HCT116 (cell line): ENCODE data around the gene MYBPC1. TPM values are rescaled to one million over a fixed set of nuclear protein-coding genes. Genes with fewer than 3 reads are reported as not detected.

ENCODE experiments used
- ATAC-seq: fragments of 200-7000 bp; cut with Tn5 transposase; 2 replicates; pipeline ENCODE4 v1.9.1; 2020; ENCODE audit warnings: mild to moderate bottlenecking, moderate library complexity
- BruUV-seq: library from RNA; stranded (reverse); fragments of 400-500 nt; replicated peaks from 2 replicates; lab custom pipeline; 2021; lab: Mats Ljungman, UMichigan
- CTCF ChIA-PET: fragments of 300-600 bp; sonication (Branson Sonifier 250); formaldehyde crosslinking; loops from one replicate; lab custom pipeline; 2021; ENCODE audit warnings: antibody characterized with exemption; lab: Charles Lee
- POLR2A ChIA-PET: fragments of 300-600, 350-600 bp; sonication (Branson Sonifier 250); formaldehyde crosslinking; loops from one replicate; lab custom pipeline; 2021; ENCODE audit warnings: antibody characterized with exemption; lab: Charles Lee
- RAD21 ChIA-PET, 2 experiments: fragments of 300-600 bp; sonication (Branson Sonifier 250); formaldehyde crosslinking; loops; one replicate each; lab custom pipeline; 2023; ENCODE audit warnings: low total read pairs in 2 of 2; ENCODE audit not compliant: uncharacterized antibody in 2 of 2, unreplicated experiment in 2 of 2, low non-redundant PET in 1 of 2; lab: Charles Lee
- DNase-seq: peaks from one replicate; pipeline ENCODE4 v3.0.0-alpha.2; 2010; ENCODE audit warnings: low read depth, low spot score
- H2AFZ ChIP-seq: fragments of 200-600 bp; shearing (Covaris generic), sonication (generic); 2 replicates; pipeline ENCODE4 v1.6.1; 2017; ENCODE audit warnings: low read depth, mixed run types, mixed read lengths, antibody characterized with exemption, low read length; ENCODE audit not compliant: poor library complexity, severe bottlenecking
- H3K27ac ChIP-seq: 2 replicates; pipeline ENCODE4 v1.5.1; 2012; ENCODE audit warnings: low read depth, low read length
- H3K27me3 ChIP-seq: fragments of 200-600 bp; sonication (generic); 2 replicates; pipeline ENCODE4 v1.6.1; 2016; ENCODE audit warnings: mixed run types, low read length, mixed read lengths; ENCODE audit not compliant: insufficient read depth
- H3K36me3 ChIP-seq, 2 experiments: fragments of 200-500 bp in 1 of 2; fragments of 200-600 bp in 1 of 2; sonication (Bioruptor generic) in 1 of 2; sonication (generic) in 1 of 2; 2 replicates each; pipeline versions ENCODE4 v1.5.1 to v1.6.1; 2014 to 2016; ENCODE audit warnings: low read length in 2 of 2, inconsistent platforms in 1 of 2, mixed read lengths in 1 of 2, mixed run types in 1 of 2; ENCODE audit not compliant: insufficient read depth in 2 of 2, control insufficient read depth in 1 of 2
- H3K4me1 ChIP-seq, 2 experiments: fragments of 200-600 bp in 1 of 2; sonication (generic) in 1 of 2; 2 replicates each; pipeline versions ENCODE4 v1.5.1 to v1.6.1; 2012 to 2017; ENCODE audit warnings: low read length in 2 of 2, inconsistent platforms in 1 of 2, mild to moderate bottlenecking in 1 of 2, mixed read lengths in 1 of 2, mixed run types in 1 of 2, moderate library complexity in 1 of 2; ENCODE audit not compliant: insufficient read depth in 2 of 2, control insufficient read depth in 1 of 2
- H3K4me2 ChIP-seq: fragments of 200-600 bp; sonication (generic); 2 replicates; pipeline ENCODE4 v1.6.1; 2017; ENCODE audit warnings: mixed run types, low read length, mixed read lengths
- H3K4me3 ChIP-seq, 2 experiments: fragments of 200-600 bp in 1 of 2; sonication (generic) in 1 of 2; replicated peaks in 1 of 2; 2 replicates each; pipeline ENCODE4 v1.5.1; 2011 to 2016; ENCODE audit warnings: low read length in 2 of 2, control low read depth in 1 of 2, low read depth in 1 of 2, mild to moderate bottlenecking in 1 of 2, mixed read lengths in 1 of 2, mixed run types in 1 of 2
- H3K79me2 ChIP-seq: fragments of 200-600 bp; sonication (generic); 2 replicates; pipeline ENCODE4 v1.6.1; 2017; ENCODE audit warnings: mild to moderate bottlenecking, mixed run types, low read length, moderate library complexity, mixed read lengths; ENCODE audit not compliant: insufficient read depth
- H3K9ac ChIP-seq: fragments of 200-600 bp; sonication (generic); 2 replicates; pipeline ENCODE4 v1.6.1; 2016; ENCODE audit warnings: low read length, mixed read lengths
- H3K9me2 ChIP-seq: fragments of 200-600 bp; sonication (generic), shearing (Covaris generic); 2 replicates; pipeline ENCODE4 v1.6.1; 2017; ENCODE audit warnings: mixed run types, mild to moderate bottlenecking, moderate library complexity; ENCODE audit not compliant: insufficient read depth
- H3K9me3 ChIP-seq, 2 experiments: fragments of 200-500 bp in 1 of 2; fragments of 200-600 bp in 1 of 2; sonication (Bioruptor generic) in 1 of 2; sonication (generic) in 1 of 2; 2 replicates each; pipeline ENCODE4 v1.6.1; 2014 to 2017; ENCODE audit warnings: low read length in 2 of 2, mixed read lengths in 2 of 2, inconsistent platforms in 1 of 2, low read depth in 1 of 2, mild to moderate bottlenecking in 1 of 2, mixed run types in 1 of 2, moderate library complexity in 1 of 2; ENCODE audit not compliant: control insufficient read depth in 1 of 2, insufficient read depth in 1 of 2
- H4K20me1 ChIP-seq: fragments of 200-600 bp; sonication (generic), shearing (Covaris generic); 2 replicates; pipeline ENCODE4 v1.6.1; 2017; ENCODE audit warnings: mixed run types, mild to moderate bottlenecking, moderate library complexity; ENCODE audit not compliant: insufficient read depth
- CBX3 ChIP-seq: IDR thresholded peaks from 2 replicates; pipeline ENCODE4 v1.6.1; 2012; ENCODE audit warnings: low read depth
- EGR1 ChIP-seq: IDR thresholded peaks from 2 replicates; pipeline ENCODE4 v1.6.1; 2012; ENCODE audit warnings: low read depth
- ELF1 ChIP-seq: IDR thresholded peaks from 2 replicates; pipeline ENCODE4 v1.6.1; 2012; ENCODE audit warnings: low read depth, borderline replicate concordance
- EZH2 ChIP-seq: fragments of 200-600 bp; sonication (generic); IDR thresholded peaks from 2 replicates; pipeline ENCODE4 v1.6.1; 2017; ENCODE audit warnings: antibody characterized with exemption, mixed run types
- EZH2phosphoT487 ChIP-seq: fragments of 200-600 bp; IDR thresholded peaks from 2 replicates; pipeline ENCODE4 v1.6.1; 2018; ENCODE audit warnings: antibody characterized with exemption, borderline replicate concordance
- FOSL1 ChIP-seq: IDR thresholded peaks from 2 replicates; pipeline ENCODE4 v1.6.1; 2012; ENCODE audit warnings: low read depth
- JUND ChIP-seq: IDR thresholded peaks from 2 replicates; pipeline ENCODE4 v1.6.1; 2012
- REST ChIP-seq: IDR thresholded peaks from 2 replicates; pipeline ENCODE4 v1.6.1; 2012; ENCODE audit warnings: low read depth
- SP1 ChIP-seq: IDR thresholded peaks from 2 replicates; pipeline ENCODE4 v1.6.1; 2012; ENCODE audit warnings: low read depth
- SRF ChIP-seq: IDR thresholded peaks from 2 replicates; pipeline ENCODE4 v1.6.1; 2012; ENCODE audit warnings: low read depth
- TCF7L2 ChIP-seq: IDR thresholded peaks from 2 replicates; pipeline ENCODE4 v1.7.0; 2011; ENCODE audit warnings: borderline replicate concordance, inconsistent platforms; ENCODE audit not compliant: insufficient read depth, insufficient read length; ENCODE audit errors: extremely low read depth
- YY1 ChIP-seq: IDR thresholded peaks from 2 replicates; pipeline ENCODE4 v1.6.1; 2011; ENCODE audit warnings: low read length, low read depth, moderate library complexity, mild to moderate bottlenecking; ENCODE audit not compliant: insufficient replicate concordance; ENCODE audit errors: extremely low read depth
- ZFX ChIP-seq: fragments of 450-650 bp; IDR thresholded peaks from 2 replicates; pipeline ENCODE4 v1.6.1; 2017
- ZNF274 ChIP-seq: fragments of 200-500 bp; sonication (Bioruptor generic); IDR thresholded peaks from 2 replicates; pipeline ENCODE4 v1.6.1; 2014; ENCODE audit warnings: mild to moderate bottlenecking, low read depth, low read length, inconsistent platforms
- intact Hi-C: fragments of 100-400 bp; cut with micrococcal nuclease; formaldehyde crosslinking; loops from 2 replicates; pipeline ENCODE4 v1.10.0; 2022
- total RNA-seq: library from RNA; stranded (reverse); gene quantifications from one replicate; pipeline ENCODE4 v1.2.1, GENCODE V29; 2021; ENCODE audit not compliant: unreplicated experiment
- TF ChIP-seq, protein P1 (sequence below): IDR thresholded peaks from 2 replicates; pipeline ENCODE4 v1.6.1; 2012
- TF ChIP-seq, protein P2 (sequence below): IDR thresholded peaks from 2 replicates; pipeline ENCODE4 v1.6.1; 2012
- TF ChIP-seq, protein P3 (sequence below), 3 experiments: fragments of 200-600 bp in 1 of 3; sonication (generic) in 1 of 3; IDR thresholded peaks in 2 of 3; conservative IDR thresholded peaks in 1 of 3; 2 replicates each; pipeline ENCODE4 v1.5.1; 2012 to 2017; ENCODE audit warnings: low read depth in 2 of 3, low read length in 2 of 3, antibody characterized with exemption in 1 of 3, borderline replicate concordance in 1 of 3, control low read depth in 1 of 3, mild to moderate bottlenecking in 1 of 3, mixed read lengths in 1 of 3, mixed run types in 1 of 3, moderate library complexity in 1 of 3; ENCODE audit not compliant: insufficient read depth in 1 of 3

The MYBPC1 gene
- total RNA-seq, 1 experiment from 2014 or later = not detected

DNA sequence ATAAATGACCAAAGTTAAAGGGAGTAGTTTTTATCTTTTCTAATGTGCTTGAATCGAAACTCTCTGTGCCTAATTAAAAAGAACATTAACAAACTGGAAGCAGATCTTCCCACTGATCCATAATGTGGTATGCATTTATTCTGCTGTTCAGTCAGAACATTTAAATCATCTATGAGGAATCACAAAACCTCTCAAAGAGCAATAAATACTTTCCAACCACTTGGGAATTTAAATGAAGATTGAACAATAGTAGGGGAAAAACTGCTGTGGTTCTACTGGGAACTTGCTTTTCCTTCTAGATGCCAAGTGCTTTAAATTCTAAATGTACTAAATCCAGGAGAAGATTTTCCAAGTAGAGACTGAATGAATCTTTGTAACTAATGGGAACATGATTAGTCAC, 90.3 kb downstream of the MYBPC1 start:
- H4K20me1 ChIP-seq = no peaks in the 10 kb centered on the region
- DNase-seq (no peak), ATAC-seq (no peak)
- no peaks in the 10 kb centered on the region for H3K9me2 ChIP-seq
- no peak overlapping the region for H3K4me3 ChIP-seq
- intact Hi-C loops = no loop called here
- H3K4me2 ChIP-seq = no peak overlapping the region
- TF ChIP-seq CBX3 (no peak), EZH2 (no peak)
- POLR2A ChIA-PET = no interaction called here
- H3K27me3 ChIP-seq = no peaks in the 10 kb centered on the region
- no TSS peak for BruUV-seq
- no peak overlapping the region for H3K27ac ChIP-seq
- H3K4me1 ChIP-seq = no peaks in the 10 kb centered on the region
- H3K9ac ChIP-seq = no peak overlapping the region
- CTCF ChIA-PET = no interaction called here
- RAD21 ChIA-PET = no interaction called here
- no peak overlapping the region for H2AFZ ChIP-seq
- H3K36me3 ChIP-seq = no peaks in the 10 kb centered on the region
- H3K79me2 ChIP-seq = no peaks in the 10 kb centered on the region
- no peaks in the 10 kb centered on the region for H3K9me3 ChIP-seq

DNA sequence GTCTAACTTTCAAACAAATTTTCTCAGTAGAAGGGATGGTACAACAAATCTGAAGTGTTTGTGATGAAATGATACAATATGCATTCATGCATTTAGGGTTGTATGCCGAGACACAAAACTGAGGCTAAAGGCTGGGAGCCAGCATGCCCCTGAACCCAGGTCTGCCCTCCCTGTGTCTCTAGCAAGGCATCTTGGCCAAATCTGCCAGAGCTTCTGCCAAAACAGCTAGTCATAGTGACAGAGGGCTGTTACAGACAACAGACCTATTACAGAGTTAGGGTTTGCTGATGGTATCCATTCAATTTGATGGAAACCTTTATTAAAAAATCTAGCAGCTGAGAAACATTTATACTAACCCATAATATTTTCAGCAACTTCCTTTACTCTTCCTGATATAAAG, 91.4 kb downstream of the MYBPC1 start:
- POLR2A ChIA-PET = no interaction called here
- TF ChIP-seq, protein P1, sequence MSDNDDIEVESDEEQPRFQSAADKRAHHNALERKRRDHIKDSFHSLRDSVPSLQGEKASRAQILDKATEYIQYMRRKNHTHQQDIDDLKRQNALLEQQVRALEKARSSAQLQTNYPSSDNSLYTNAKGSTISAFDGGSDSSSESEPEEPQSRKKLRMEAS = no peak
- TF ChIP-seq, protein P2, sequence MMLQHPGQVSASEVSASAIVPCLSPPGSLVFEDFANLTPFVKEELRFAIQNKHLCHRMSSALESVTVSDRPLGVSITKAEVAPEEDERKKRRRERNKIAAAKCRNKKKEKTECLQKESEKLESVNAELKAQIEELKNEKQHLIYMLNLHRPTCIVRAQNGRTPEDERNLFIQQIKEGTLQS = no peak
- no peak for TF ChIP-seq SRF
- TF ChIP-seq ELF1 = no peak
- TF ChIP-seq ZNF274 = no peak
- no peak for TF ChIP-seq TCF7L2
- TF ChIP-seq EGR1 = no peak
- no peak for TF ChIP-seq EZH2
- no peak for TF ChIP-seq CBX3
- TF ChIP-seq EZH2phosphoT487 = no peak
- TF ChIP-seq, protein P3, sequence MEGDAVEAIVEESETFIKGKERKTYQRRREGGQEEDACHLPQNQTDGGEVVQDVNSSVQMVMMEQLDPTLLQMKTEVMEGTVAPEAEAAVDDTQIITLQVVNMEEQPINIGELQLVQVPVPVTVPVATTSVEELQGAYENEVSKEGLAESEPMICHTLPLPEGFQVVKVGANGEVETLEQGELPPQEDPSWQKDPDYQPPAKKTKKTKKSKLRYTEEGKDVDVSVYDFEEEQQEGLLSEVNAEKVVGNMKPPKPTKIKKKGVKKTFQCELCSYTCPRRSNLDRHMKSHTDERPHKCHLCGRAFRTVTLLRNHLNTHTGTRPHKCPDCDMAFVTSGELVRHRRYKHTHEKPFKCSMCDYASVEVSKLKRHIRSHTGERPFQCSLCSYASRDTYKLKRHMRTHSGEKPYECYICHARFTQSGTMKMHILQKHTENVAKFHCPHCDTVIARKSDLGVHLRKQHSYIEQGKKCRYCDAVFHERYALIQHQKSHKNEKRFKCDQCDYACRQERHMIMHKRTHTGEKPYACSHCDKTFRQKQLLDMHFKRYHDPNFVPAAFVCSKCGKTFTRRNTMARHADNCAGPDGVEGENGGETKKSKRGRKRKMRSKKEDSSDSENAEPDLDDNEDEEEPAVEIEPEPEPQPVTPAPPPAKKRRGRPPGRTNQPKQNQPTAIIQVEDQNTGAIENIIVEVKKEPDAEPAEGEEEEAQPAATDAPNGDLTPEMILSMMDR (IDR thresholded peaks at IDR 0.05 in 2 of 3, conservative IDR thresholded peaks at IDR 0.05 in 1 of 3; ENCODE audit: borderline replicate concordance in 1 of 3, insufficient read depth in 1 of 3, low read depth in 2 of 3, low read length in 2 of 3) = no peak
- no peak for TF ChIP-seq YY1
- no peak for TF ChIP-seq JUND
- TF ChIP-seq REST = no peak
- TF ChIP-seq FOSL1 = no peak
- TF ChIP-seq ZFX = no peak
- no peak for TF ChIP-seq SP1

More for the DNA sequence above, 91.4 kb downstream of the MYBPC1 start:
- Histone ChIP-seq H3K79me2 (no peaks in the 10 kb centered on the region), H4K20me1 (no peaks in the 10 kb centered on the region), H3K9ac (no peak overlapping the region), H3K36me3 (no peaks in the 10 kb centered on the region), H2AFZ (no peak overlapping the region), H3K9me3 (no peaks in the 10 kb centered on the region), H3K4me2 (no peak overlapping the region), H3K27ac (no peak overlapping the region), H3K27me3 (no peaks in the 10 kb centered on the region), H3K9me2 (no peaks in the 10 kb centered on the region), H3K4me1 (no peaks in the 10 kb centered on the region), H3K4me3 (no peak overlapping the region)
- no peak for DNase-seq
- BruUV-seq = no TSS peak
- ATAC-seq = no peak
- CTCF ChIA-PET = no interaction called here
- intact Hi-C loops = no loop called here
- RAD21 ChIA-PET = no interaction called here
